ENCODE data around the gene RPGRIP1L.
"Not testable (repeated sequence)": the region's sequence is repeated elsewhere in the genome, so short reads cannot be mapped to it uniquely, and the experiment has no call there.

The RPGRIP1L gene

GRCh38 chr16:53693320-53693719, 10.3 kb downstream of the RPGRIP1L start:
- Mint-ChIP-seq H3K36me3 (ENCODE audit: low read depth) (peaks cover 53% of the 10 kb centered on the region), H3K27ac (no peak overlapping the region)
- no peak for TF ChIP-seq CTCF (IDR thresholded peaks at IDR 0.05; ENCODE audit: unreplicated experiment in 3 of 3)

GRCh38 chr16:53692146-53692545, 11.5 kb downstream of the RPGRIP1L start:
- Mint-ChIP-seq H3K36me3 (ENCODE audit: low read depth) (peaks cover 50% of the 10 kb centered on the region), H3K4me1 (no peaks in the 10 kb centered on the region), H3K9me3 (peaks cover 5% of the 10 kb centered on the region), H3K27ac (peak overlapping the region in 1 of 3 experiments; percentile 3), H3K4me3 (no peak overlapping the region), H3K27me3 (ENCODE audit: low read depth) (no peaks in the 10 kb centered on the region)
- peak; percentile 10 to 55 (median 29) for TF ChIP-seq CTCF (IDR thresholded peaks at IDR 0.05; ENCODE audit: unreplicated experiment in 3 of 3)

More at GRCh38 chr16:53693320-53693719, 10.3 kb downstream of the RPGRIP1L start:
- no peaks in the 10 kb centered on the region for H3K4me1 Mint-ChIP-seq
- H3K4me3 Mint-ChIP-seq, result no peak overlapping the region
- no peaks in the 10 kb centered on the region for H3K27me3 Mint-ChIP-seq (ENCODE audit: low read depth)
- H3K9me3 Mint-ChIP-seq, result peaks cover 6% of the 10 kb centered on the region

GRCh38 chr16:53690771-53691170, 12.9 kb downstream of the RPGRIP1L start:
- H3K4me3 Mint-ChIP-seq, result no peak overlapping the region
- H3K27ac Mint-ChIP-seq, result no peak overlapping the region
- no peaks in the 10 kb centered on the region for H3K4me1 Mint-ChIP-seq
- no peaks in the 10 kb centered on the region for H3K27me3 Mint-ChIP-seq (ENCODE audit: low read depth)
- H3K36me3 Mint-ChIP-seq (ENCODE audit: low read depth), result peaks cover 51% of the 10 kb centered on the region
- H3K9me3 Mint-ChIP-seq, result peaks cover 2% of the 10 kb centered on the region
- TF ChIP-seq CTCF (IDR thresholded peaks at IDR 0.05; ENCODE audit: unreplicated experiment in 3 of 3), result no peak

GRCh38 chr16:53689636-53690035, 14.0 kb downstream of the RPGRIP1L start:
- peaks cover 8% of the 10 kb centered on the region for H3K9me3 Mint-ChIP-seq
- H3K36me3 Mint-ChIP-seq (ENCODE audit: low read depth), result peaks cover 53% of the 10 kb centered on the region
- H3K4me1 Mint-ChIP-seq, result no peaks in the 10 kb centered on the region
- no peak overlapping the region for H3K27ac Mint-ChIP-seq
- H3K4me3 Mint-ChIP-seq, result no peak overlapping the region
- no peaks in the 10 kb centered on the region for H3K27me3 Mint-ChIP-seq (ENCODE audit: low read depth)
- no peak for TF ChIP-seq CTCF (IDR thresholded peaks at IDR 0.05; ENCODE audit: unreplicated experiment in 3 of 3)

- TF ChIP-seq CTCF (IDR thresholded peaks at IDR 0.05; ENCODE audit: unreplicated experiment in 3 of 3), result no peak
- Mint-ChIP-seq H3K4me1 (no peaks in the 10 kb centered on the region), H3K36me3 (ENCODE audit: low read depth) (peaks cover 52% of the 10 kb centered on the region), H3K27me3 (ENCODE audit: low read depth) (no peaks in the 10 kb centered on the region), H3K9me3 (peaks cover 13% of the 10 kb centered on the region), H3K4me3 (no peak overlapping the region), H3K27ac (peak overlapping the region; percentile 54 to 81 (median 55))
These were observed 16.9 kb downstream of the RPGRIP1L start for GRCh38 chr16:53686710-53687109.

GRCh38 chr16:53685334-53685733, 18.3 kb downstream of the RPGRIP1L start:
- not testable (repeated sequence) for H3K4me1 Mint-ChIP-seq; H3K27ac Mint-ChIP-seq; H3K4me3 Mint-ChIP-seq; H3K27me3 Mint-ChIP-seq (ENCODE audit: low read depth)
- peaks cover 13% of the 10 kb centered on the region for H3K9me3 Mint-ChIP-seq
- peaks cover 50% of the 10 kb centered on the region for H3K36me3 Mint-ChIP-seq (ENCODE audit: low read depth)
